Heart right ventricle (tissue), 16 donors: ENCODE results near the gene PRIMPOL. TPM values are rescaled to one million over a fixed set of nuclear protein-coding genes. Genes with fewer than 3 reads are reported as not detected.
A peak's percentile ranks its signal among the peaks of the same experiment; 100 is the strongest.

Experiments
- ATAC-seq, 8 donors: fragments of 200-7000 bp; cut with Tn5 transposase; one replicate each; pipeline ENCODE4 v1.9.1; 2020; ENCODE audit warnings: mild to moderate bottlenecking in 8 of 8, moderate library complexity in 8 of 8, moderate number of reproducible peaks in 1 of 8
- DNase-seq, 2 donors: peaks; one replicate each; pipeline ENCODE4 v3.0.0-alpha.2; 2020
- H3K27ac ChIP-seq, 10 donors: fragments of 200-600 bp; sonication (generic) in 2 of 10; one replicate each; pipeline versions ENCODE4 v1.5.0 to v1.8.0; 2020 to 2022; ENCODE audit warnings: mild to moderate bottlenecking in 3 of 10
- H3K27me3 ChIP-seq, 7 donors: fragments of 200-600 bp; one replicate each; pipeline ENCODE4 v1.8.0; 2021 to 2022; ENCODE audit warnings: mild to moderate bottlenecking in 2 of 7
- H3K36me3 ChIP-seq, 9 donors: fragments of 200-600 bp; sonication (generic) in 1 of 9; one replicate each; pipeline versions ENCODE4 v1.5.0 to v1.8.0; 2020 to 2022; ENCODE audit warnings: mild to moderate bottlenecking in 2 of 9
- H3K4me1 ChIP-seq, 9 donors: fragments of 200-600 bp; sonication (generic) in 1 of 9; one replicate each; pipeline versions ENCODE4 v1.5.0 to v1.8.0; 2020 to 2022; ENCODE audit warnings: mild to moderate bottlenecking in 4 of 9
- H3K4me3 ChIP-seq, 10 donors: fragments of 200-600 bp; sonication (generic) in 2 of 10; one replicate each; pipeline versions ENCODE4 v1.5.0 to v1.8.0; 2020 to 2022; ENCODE audit warnings: mild to moderate bottlenecking in 7 of 10, moderate library complexity in 2 of 10
- H3K9me3 ChIP-seq, 11 donors: fragments of 200-600 bp in 10 of 11; sonication (generic) in 2 of 11; one replicate each; pipeline versions ENCODE4 v1.5.0 to v1.8.0; 2013 to 2022; ENCODE audit warnings: mild to moderate bottlenecking in 2 of 11, control low read depth in 1 of 11, moderate library complexity in 1 of 11
- CTCF ChIP-seq, 9 donors: fragments of 200-600 bp; sonication (generic) in 2 of 9; IDR thresholded peaks; one replicate each; pipeline versions ENCODE4 v1.5.0 to v1.8.0; 2021 to 2022; ENCODE audit warnings: antibody characterized with exemption in 9 of 9, mild to moderate bottlenecking in 5 of 9, moderate library complexity in 1 of 9
- WGBS, 2 donors: extraction: QIAGEN DNeasy Blood & Tissue Kit; methylation state at CpG; one replicate each; pipeline ENCODE4 v1.1.7; 2013; ENCODE audit warnings: inconsistent platforms in 1 of 2; 5-methylcytosine and 5-hydroxymethylcytosine counted together
- intact Hi-C, 10 donors: fragments of 100-400 bp; cut with DNase I; formaldehyde crosslinking; loops; one replicate each; pipeline versions ENCODE4 v1.11.1 to v1.14.2; 2022
- polyA plus RNA-seq, 2 donors: library from polyadenylated mRNA; stranded (reverse); fragments of 200-250 nt; gene quantifications; one replicate each; pipeline ENCODE4 v1.2.3, GENCODE V29; 2013
- total RNA-seq, 10 donors: library from RNA; stranded (reverse); fragmentation: NEBNext Ultra II Directional in 3 of 10; extraction: Animal tissue kit (Norgen Biotek cat#: 25700) in 3 of 10; gene quantifications; one replicate each; pipeline versions ENCODE4 v1.2.1 to v1.2.4, GENCODE V29; 2021 to 2023
- donor health status: Arrhythmogenic right ventricular cardiomyopathy.
- donor health status: ischemic (EF 13 %, LVEDD 7.1; RV severe dilation, severe dysfunction).
- donor health status: healthy with polysubstance abuse.
- donor health status: DM: no; HTN: yes; CAD: no.
- donor health status: DM: no; HTN: no; CAD: no.
- donor health status: ischemic (EF 25% LVEDD 6.9; RV normal size, moderate dysfunction).
- donor health status: ischemic (EF 25% LVEDD 5.7; RV mildly dilated, moderate dysfunction).
- donor health status: healthy.
- donor health status: DM: yes; HTN: yes; CAD: no.
- donor health status: Ischemic cardiomyopathy.
- donor health status: ischemic (EF 35%, LVEDD 5.7; RV mildly dilated, moderate dysfunction).
- donor health status: nonischemic (EF 11% LVEDD 7.7; RV severe dilation, severe dysfunction).
- donor health status: DM: yes; HTN: yes; CAD: no.
- donor health status: PGD.
- donor health status: ischemic (EF 29% LVEDD 5.4; RV normal size, mild dysfunction).
- donor health status: nonischemic (EF 23%, LVEDD 6.1; RV moderate dilation, normal function).

The PRIMPOL gene
- total and polyA plus RNA-seq, 12 donors: 7.2 to 85.2 (median 10.8) TPM

- 37 to 46% methylated on average over 1 of the region's 1 CpG for WGBS, 2 donors
- no peak for ATAC-seq
- TF ChIP-seq CTCF (IDR thresholded peaks at IDR 0.05): no peak
- Histone ChIP-seq H3K27me3 (no peaks in the 10 kb centered on the region), H3K27ac (peak overlapping the region in 1 of 10 donors; percentile 6), H3K9me3 (no peaks in the 10 kb centered on the region), H3K4me1 (peaks cover 0 to 24% (median 8%) of the 10 kb centered on the region in 9 donors), H3K4me3 (no peak overlapping the region), H3K36me3 (peaks cover 0 to 71% (median 10%) of the 10 kb centered on the region in 9 donors)
- intact Hi-C loops: loop anchor here in 1 of 10 donors (10.0 kb wide), 1 partner anchor 53 kb away; no protein-coding TSS in a partner anchor
- no peak for DNase-seq
Measured at GRCh38 chr4:184662236-184662635, 12.7 kb downstream of the PRIMPOL start.

- H3K27ac ChIP-seq: no peak overlapping the region
- no peak for TF ChIP-seq CTCF (IDR thresholded peaks at IDR 0.05)
- peaks cover 0 to 42% (median 8%) of the 10 kb centered on the region in 9 donors for H3K4me1 ChIP-seq
- 68 to 70% methylated on average over 6 of the region's 6 CpGs for WGBS, 2 donors
- H3K36me3 ChIP-seq: peaks cover 0 to 79% (median 14%) of the 10 kb centered on the region in 9 donors
- no peaks in the 10 kb centered on the region for H3K9me3 ChIP-seq
- no peak overlapping the region for H3K4me3 ChIP-seq
- ATAC-seq (peak in 6 of 8 donors; percentile 50 to 85 (median 71)), DNase-seq (peak in 1 of 2 donors; percentile 11)
- no peaks in the 10 kb centered on the region for H3K27me3 ChIP-seq
- intact Hi-C loops: loop anchor here in 1 of 10 donors (10.0 kb wide), 1 partner anchor 50 kb away; no protein-coding TSS in a partner anchor
Measured at GRCh38 chr4:184664445-184665210, 15.1 kb downstream of the PRIMPOL start.

- no peak for TF ChIP-seq CTCF (IDR thresholded peaks at IDR 0.05)
- Histone ChIP-seq H3K9me3 (no peaks in the 10 kb centered on the region), H3K4me1 (peaks cover 0 to 42% (median 8%) of the 10 kb centered on the region in 9 donors), H3K36me3 (peaks cover 0 to 76% (median 12%) of the 10 kb centered on the region in 9 donors), H3K27me3 (no peaks in the 10 kb centered on the region), H3K4me3 (no peak overlapping the region), H3K27ac (no peak overlapping the region)
- ATAC-seq (no peak), DNase-seq (no peak)
- 81 to 83% methylated on average over 6 of the region's 6 CpGs for WGBS, 2 donors
- intact Hi-C loops: loop anchor here in 1 of 10 donors (10.0 kb wide), 1 partner anchor 48 kb away; no protein-coding TSS in a partner anchor
Measured at GRCh38 chr4:184666670-184667069, 17.1 kb downstream of the PRIMPOL start.

- H3K4me1 ChIP-seq: peaks cover 0 to 30% (median 0%) of the 10 kb centered on the region in 9 donors
- ATAC-seq: no peak
- DNase-seq: no peak
- no peak overlapping the region for H3K4me3 ChIP-seq
- H3K36me3 ChIP-seq: peaks cover 0 to 84% (median 22%) of the 10 kb centered on the region in 9 donors
- peak overlapping the region in 2 of 10 donors; percentile 31 to 84 for H3K27ac ChIP-seq
- WGBS, 2 donors: 87 to 94% methylated on average over 9 of the region's 9 CpGs
- H3K9me3 ChIP-seq: no peaks in the 10 kb centered on the region
- intact Hi-C loops: loop anchor here in 1 of 10 donors (10.0 kb wide), 1 partner anchor 47 kb away; no protein-coding TSS in a partner anchor
- no peak for TF ChIP-seq CTCF (IDR thresholded peaks at IDR 0.05)
- no peaks in the 10 kb centered on the region for H3K27me3 ChIP-seq
Measured at GRCh38 chr4:184668096-184668495, 18.6 kb downstream of the PRIMPOL start.
